Measurements from ENCODE around the gene SNX32. TPM values are rescaled to one million over a fixed set of nuclear protein-coding genes. Genes with fewer than 3 reads are reported as not detected.

SNX32 gene
- total RNA-seq, 2 donors from 2014 or later = 1.5 to 4.3 TPM

DNA sequence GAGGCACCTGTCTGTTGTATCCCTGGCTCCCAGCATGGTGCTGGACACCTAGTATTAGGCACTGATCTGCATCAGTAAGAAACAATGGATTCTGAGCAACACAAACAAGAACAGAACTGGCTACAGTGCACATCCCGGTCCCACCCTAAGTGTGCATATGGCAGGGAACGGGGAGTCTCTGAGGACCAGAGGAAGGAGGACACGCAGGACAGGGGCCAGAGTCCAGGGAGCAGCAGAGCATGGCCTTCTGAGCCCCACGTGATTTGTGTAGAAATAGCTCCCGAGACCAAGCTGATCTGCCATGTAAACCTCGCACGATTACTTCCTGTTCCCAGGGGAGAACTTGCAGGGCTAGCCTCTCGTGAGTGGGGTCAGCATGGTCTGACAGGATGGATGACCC, 12.7 kb upstream of the SNX32 start:
- no peaks in the 10 kb centered on the region for H3K9me3 ChIP-seq (ENCODE audit: control insufficient read depth, low read length)
- no peaks in the 10 kb centered on the region for H3K36me3 ChIP-seq (ENCODE audit: control insufficient read depth, insufficient read depth, low read length)
- Mint-ChIP-seq H3K36me3 (ENCODE audit: low read depth) (no peaks in the 10 kb centered on the region), H3K4me3 (no peak overlapping the region), H3K9me3 (no peaks in the 10 kb centered on the region), H3K27me3 (ENCODE audit: insufficient read depth) (peaks cover 12% of the 10 kb centered on the region), H3K4me1 (no peaks in the 10 kb centered on the region), H3K27ac (no peak overlapping the region)
- 83 to 87% methylated on average over 7 to 8 of the region's 8 CpGs for WGBS, 2 experiments (ENCODE audit: insufficient coverage in 1 of 2, insufficient read length in 1 of 2)
- H3K27ac ChIP-seq (ENCODE audit: low read depth, low read length) = no peak overlapping the region
- no peak overlapping the region for H3K4me3 ChIP-seq (ENCODE audit: low read length)
- H3K9ac ChIP-seq (ENCODE audit: extremely low read depth, low read length, poor library complexity, severe bottlenecking) = no peak overlapping the region
- no peak for DNase-seq
- no peaks in the 10 kb centered on the region for H3K4me1 ChIP-seq (ENCODE audit: control insufficient read depth, insufficient read depth, low read length)
- peaks cover 15% of the 10 kb centered on the region for H3K27me3 ChIP-seq (ENCODE audit: control insufficient read depth, insufficient read depth, low read length, poor library complexity, severe bottlenecking)
- TF ChIP-seq, protein P1, sequence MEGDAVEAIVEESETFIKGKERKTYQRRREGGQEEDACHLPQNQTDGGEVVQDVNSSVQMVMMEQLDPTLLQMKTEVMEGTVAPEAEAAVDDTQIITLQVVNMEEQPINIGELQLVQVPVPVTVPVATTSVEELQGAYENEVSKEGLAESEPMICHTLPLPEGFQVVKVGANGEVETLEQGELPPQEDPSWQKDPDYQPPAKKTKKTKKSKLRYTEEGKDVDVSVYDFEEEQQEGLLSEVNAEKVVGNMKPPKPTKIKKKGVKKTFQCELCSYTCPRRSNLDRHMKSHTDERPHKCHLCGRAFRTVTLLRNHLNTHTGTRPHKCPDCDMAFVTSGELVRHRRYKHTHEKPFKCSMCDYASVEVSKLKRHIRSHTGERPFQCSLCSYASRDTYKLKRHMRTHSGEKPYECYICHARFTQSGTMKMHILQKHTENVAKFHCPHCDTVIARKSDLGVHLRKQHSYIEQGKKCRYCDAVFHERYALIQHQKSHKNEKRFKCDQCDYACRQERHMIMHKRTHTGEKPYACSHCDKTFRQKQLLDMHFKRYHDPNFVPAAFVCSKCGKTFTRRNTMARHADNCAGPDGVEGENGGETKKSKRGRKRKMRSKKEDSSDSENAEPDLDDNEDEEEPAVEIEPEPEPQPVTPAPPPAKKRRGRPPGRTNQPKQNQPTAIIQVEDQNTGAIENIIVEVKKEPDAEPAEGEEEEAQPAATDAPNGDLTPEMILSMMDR (conservative IDR thresholded peaks at IDR 0.05) = no peak

DNA sequence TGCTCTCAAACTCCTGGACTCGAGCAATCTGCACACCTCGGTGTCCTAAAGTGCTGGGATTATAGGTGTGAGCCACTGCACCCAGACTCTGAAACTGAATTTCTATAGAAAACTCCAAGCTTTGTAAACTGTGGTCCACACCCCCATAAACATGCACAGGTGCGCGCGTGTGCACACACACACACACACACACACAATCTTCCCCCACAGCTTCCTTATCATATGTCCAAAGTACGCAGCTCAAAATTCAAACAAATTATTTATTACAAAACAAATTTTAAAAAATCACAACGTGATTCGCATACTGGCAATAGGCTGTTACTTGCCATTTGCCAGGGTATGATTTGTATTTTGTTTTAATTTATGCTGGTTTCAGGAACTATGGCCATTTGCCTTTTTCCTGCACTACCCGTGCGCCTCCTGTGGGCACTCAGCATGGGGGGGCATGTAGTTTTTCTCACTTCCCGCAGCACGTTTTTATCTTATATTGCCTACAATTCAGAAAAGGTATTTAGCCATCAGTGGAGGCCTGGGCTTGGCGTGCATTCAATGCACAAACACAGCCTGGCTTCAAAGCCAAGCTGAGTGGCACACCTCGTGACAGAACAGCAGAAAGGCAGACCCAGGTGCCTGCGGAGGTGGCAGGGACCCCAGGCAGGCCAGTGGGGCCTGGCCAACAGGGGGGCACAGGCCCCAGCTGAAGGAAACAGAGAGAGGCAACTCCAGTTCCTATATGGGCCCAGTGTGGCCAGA, 10.8 kb upstream of the SNX32 start:
- Histone ChIP-seq H3K36me3 (ENCODE audit: control insufficient read depth, insufficient read depth, low read length) (no peaks in the 10 kb centered on the region), H3K27me3 (ENCODE audit: control insufficient read depth, insufficient read depth, low read length, poor library complexity, severe bottlenecking) (peaks cover under 1% of the 10 kb centered on the region), H3K9me3 (ENCODE audit: control insufficient read depth, low read length) (no peaks in the 10 kb centered on the region), H3K4me1 (ENCODE audit: control insufficient read depth, insufficient read depth, low read length) (no peaks in the 10 kb centered on the region), H3K9ac (ENCODE audit: extremely low read depth, low read length, poor library complexity, severe bottlenecking) (no peak overlapping the region), H3K27ac (ENCODE audit: low read depth, low read length) (no peak overlapping the region), H3K4me3 (ENCODE audit: low read length) (no peak overlapping the region)
- DNase-seq = no peak
- TF ChIP-seq, protein P1 (conservative IDR thresholded peaks at IDR 0.05) = no peak
- H3K36me3 Mint-ChIP-seq (ENCODE audit: low read depth) = no peaks in the 10 kb centered on the region
- no peaks in the 10 kb centered on the region for H3K9me3 Mint-ChIP-seq
- no peak overlapping the region for H3K4me3 Mint-ChIP-seq
- H3K27ac Mint-ChIP-seq = no peak overlapping the region
- no peaks in the 10 kb centered on the region for H3K4me1 Mint-ChIP-seq
- H3K27me3 Mint-ChIP-seq (ENCODE audit: insufficient read depth) = peaks cover 7% of the 10 kb centered on the region
- 90 to 93% methylated on average over 14 to 15 of the region's 15 CpGs for WGBS, 2 experiments (ENCODE audit: insufficient coverage in 1 of 2, insufficient read length in 1 of 2)

DNA sequence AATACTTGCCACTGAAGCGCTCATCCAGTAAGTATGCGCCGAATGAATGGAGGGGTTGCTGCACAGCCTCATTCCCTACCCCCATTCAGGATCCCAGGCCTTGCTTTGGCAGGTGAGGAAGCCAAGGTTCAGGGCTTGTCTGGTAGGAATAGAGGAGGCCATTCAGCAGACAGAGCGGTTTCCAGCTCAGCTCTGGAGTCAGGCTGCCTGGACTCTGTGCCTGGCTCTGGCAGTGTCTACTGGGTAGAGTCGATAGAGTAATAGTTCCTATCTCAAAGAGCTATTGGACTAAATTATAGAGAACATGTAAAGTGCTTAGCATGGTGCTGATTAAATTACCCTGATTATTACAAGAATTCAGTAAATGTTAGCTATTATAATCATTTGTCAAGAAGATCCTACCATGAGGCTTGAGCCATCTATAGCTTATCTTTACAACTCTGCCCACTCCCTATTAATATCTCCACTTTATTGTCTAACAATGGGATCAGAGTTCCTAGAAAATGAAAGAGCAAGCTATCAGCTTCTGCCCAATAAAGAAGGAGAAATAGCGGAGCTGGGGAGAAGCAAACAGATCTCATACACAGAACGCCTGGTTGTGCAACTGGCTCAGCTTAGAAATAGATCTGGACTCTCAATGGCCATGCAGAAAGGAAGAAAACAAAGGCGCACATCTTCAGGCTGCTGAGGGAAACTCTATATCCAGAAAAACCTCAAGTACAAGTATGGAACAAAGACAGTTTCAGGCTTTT, 6.6 kb upstream of the SNX32 start:
- Histone ChIP-seq H3K4me1 (ENCODE audit: control insufficient read depth, insufficient read depth, low read length) (no peaks in the 10 kb centered on the region), H3K36me3 (ENCODE audit: control insufficient read depth, insufficient read depth, low read length) (no peaks in the 10 kb centered on the region), H3K27ac (ENCODE audit: low read depth, low read length) (no peak overlapping the region), H3K9me3 (ENCODE audit: control insufficient read depth, low read length) (no peaks in the 10 kb centered on the region), H3K9ac (ENCODE audit: extremely low read depth, low read length, poor library complexity, severe bottlenecking) (no peak overlapping the region), H3K4me3 (ENCODE audit: low read length) (no peak overlapping the region), H3K27me3 (ENCODE audit: control insufficient read depth, insufficient read depth, low read length, poor library complexity, severe bottlenecking) (no peaks in the 10 kb centered on the region)
- no peak overlapping the region for H3K4me3 Mint-ChIP-seq
- WGBS, 2 experiments (ENCODE audit: insufficient coverage in 1 of 2, insufficient read length in 1 of 2) = 91 to 100% methylated on average over 6 to 8 of the region's 8 CpGs
- no peaks in the 10 kb centered on the region for H3K9me3 Mint-ChIP-seq
- no peak overlapping the region for H3K27ac Mint-ChIP-seq
- peaks cover 18% of the 10 kb centered on the region for H3K27me3 Mint-ChIP-seq (ENCODE audit: insufficient read depth)
- H3K36me3 Mint-ChIP-seq (ENCODE audit: low read depth) = no peaks in the 10 kb centered on the region
- H3K4me1 Mint-ChIP-seq = no peaks in the 10 kb centered on the region
- TF ChIP-seq, protein P1 (conservative IDR thresholded peaks at IDR 0.05) = no peak
- DNase-seq = no peak
